ENCODE results near the gene RDH13. TPM values are rescaled to one million over a fixed set of nuclear protein-coding genes. Genes with fewer than 3 reads are reported as not detected.

The RDH13 gene
- total and polyA plus RNA-seq, 10 of the 15 experiments (the other 5 are each of a cell fraction or from before 2014, with no cell fraction given), result 1.3 to 11.6 (median 8.9) TPM

DNA sequence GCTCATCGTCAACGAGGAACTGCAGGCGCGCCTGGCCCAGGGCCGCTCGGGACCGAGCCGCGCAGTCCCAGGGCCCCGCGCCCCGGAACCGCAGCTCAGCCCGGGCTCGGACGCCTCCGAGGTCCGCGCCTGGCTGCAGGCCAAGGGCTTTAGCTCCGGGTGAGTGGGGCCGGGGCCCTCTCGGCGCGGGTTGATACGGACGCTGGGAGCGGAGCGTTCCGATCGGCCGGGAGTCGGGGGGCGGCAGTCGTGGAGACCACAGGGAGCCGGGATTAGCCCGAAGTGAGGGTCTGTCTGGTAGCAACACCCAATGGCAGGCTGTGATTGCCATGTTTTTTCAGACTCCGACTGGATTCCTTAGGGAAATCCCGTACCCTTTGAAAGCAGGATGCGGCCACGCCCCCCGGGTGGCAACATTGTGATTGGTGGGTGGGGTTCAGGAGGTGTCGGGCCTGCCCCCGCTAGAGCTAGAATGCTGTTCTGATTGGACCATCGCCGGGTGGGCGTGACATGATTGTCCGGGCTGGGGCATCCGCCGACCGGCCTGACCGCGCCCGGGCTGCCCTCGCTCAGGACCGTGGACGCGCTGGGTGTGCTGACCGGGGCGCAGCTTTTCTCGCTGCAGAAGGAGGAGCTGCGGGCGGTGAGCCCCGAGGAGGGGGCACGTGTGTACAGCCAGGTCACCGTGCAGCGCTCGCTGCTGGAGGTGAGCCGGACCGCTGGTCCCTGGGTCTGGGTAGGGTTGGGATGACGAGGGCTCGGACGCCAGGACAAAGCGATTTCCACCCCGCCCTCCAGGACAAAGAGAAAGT is 24.0 kb upstream of the RDH13 start:
- ChIA-PET CTCF (interaction anchor here (0.6 to 3.2 kb wide), 5 partner anchors 46 to 200 kb away, joined by 3 to 18 read pairs (median 11); no protein-coding TSS in a partner anchor), POLR2A (no interaction called here), SMC1A (ENCODE audit: uncharacterized antibody, unreplicated experiment) (interaction anchor here (0.6 kb wide), 1 partner anchor 23 kb away, joined by 3 read pairs; no protein-coding TSS in a partner anchor), RAD21 (ENCODE audit: unreplicated experiment) (interaction anchor here (0.5 to 1.0 kb wide), 2 partner anchors 73 to 166 kb away, joined by 3 read pairs; no protein-coding TSS in a partner anchor)
- DNase-seq (ENCODE audit: low read depth, low spot score) (no peak), ATAC-seq (peak; percentile 76), FAIRE-seq (no peak)
- intact Hi-C loops (cut with micrococcal nuclease; ENCODE audit: unreplicated experiment) (no loop called here), in situ Hi-C loops (cut with MboI) (no loop called here)
- TF ChIP-seq, protein P1, sequence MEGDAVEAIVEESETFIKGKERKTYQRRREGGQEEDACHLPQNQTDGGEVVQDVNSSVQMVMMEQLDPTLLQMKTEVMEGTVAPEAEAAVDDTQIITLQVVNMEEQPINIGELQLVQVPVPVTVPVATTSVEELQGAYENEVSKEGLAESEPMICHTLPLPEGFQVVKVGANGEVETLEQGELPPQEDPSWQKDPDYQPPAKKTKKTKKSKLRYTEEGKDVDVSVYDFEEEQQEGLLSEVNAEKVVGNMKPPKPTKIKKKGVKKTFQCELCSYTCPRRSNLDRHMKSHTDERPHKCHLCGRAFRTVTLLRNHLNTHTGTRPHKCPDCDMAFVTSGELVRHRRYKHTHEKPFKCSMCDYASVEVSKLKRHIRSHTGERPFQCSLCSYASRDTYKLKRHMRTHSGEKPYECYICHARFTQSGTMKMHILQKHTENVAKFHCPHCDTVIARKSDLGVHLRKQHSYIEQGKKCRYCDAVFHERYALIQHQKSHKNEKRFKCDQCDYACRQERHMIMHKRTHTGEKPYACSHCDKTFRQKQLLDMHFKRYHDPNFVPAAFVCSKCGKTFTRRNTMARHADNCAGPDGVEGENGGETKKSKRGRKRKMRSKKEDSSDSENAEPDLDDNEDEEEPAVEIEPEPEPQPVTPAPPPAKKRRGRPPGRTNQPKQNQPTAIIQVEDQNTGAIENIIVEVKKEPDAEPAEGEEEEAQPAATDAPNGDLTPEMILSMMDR (IDR thresholded peaks at IDR 0.05 in 2 of 3, conservative IDR thresholded peaks at IDR 0.05 in 1 of 3; ENCODE audit: control insufficient read depth in 2 of 3, extremely low read depth in 1 of 3, insufficient read depth in 1 of 3, low read depth in 3 of 3, low read length in 3 of 3), result no peak
- TF ChIP-seq NFXL1 (IDR thresholded peaks at IDR 0.05; ENCODE audit: borderline replicate concordance) (no peak), RUNX3 (IDR thresholded peaks at IDR 0.05; ENCODE audit: low read length) (no peak), SPI1 (IDR thresholded peaks at IDR 0.05; ENCODE audit: borderline replicate concordance, insufficient read depth, low read depth, low read length) (no peak), HDAC2 (IDR thresholded peaks at IDR 0.05) (no peak), POLR2A (IDR thresholded peaks at IDR 0.05; ENCODE audit: low read depth, low read length) (0 out of 2 replicates have a peak, but pooled peaks have one; percentile 15), BRCA1 (IDR thresholded peaks at IDR 0.05; ENCODE audit: low read depth, low read length) (no peak), NFYB (IDR thresholded peaks at IDR 0.05; ENCODE audit: insufficient read depth, low read depth, low read length) (0 out of 2 replicates have a peak, but pooled peaks have one; percentile 7), ZBED1 (IDR thresholded peaks at IDR 0.05; ENCODE audit: borderline replicate concordance) (no peak), ZNF274 (IDR thresholded peaks at IDR 0.05; ENCODE audit: insufficient read depth, insufficient read length) (no peak), EED (IDR thresholded peaks at IDR 0.05; ENCODE audit: low read depth) (no peak), CHD4 (IDR thresholded peaks at IDR 0.05) (no peak), EZH2 (IDR thresholded peaks at IDR 0.05; ENCODE audit: borderline replicate concordance, control insufficient read depth, low read depth, low read length) (no peak)
- TF ChIP-seq, protein P2, sequence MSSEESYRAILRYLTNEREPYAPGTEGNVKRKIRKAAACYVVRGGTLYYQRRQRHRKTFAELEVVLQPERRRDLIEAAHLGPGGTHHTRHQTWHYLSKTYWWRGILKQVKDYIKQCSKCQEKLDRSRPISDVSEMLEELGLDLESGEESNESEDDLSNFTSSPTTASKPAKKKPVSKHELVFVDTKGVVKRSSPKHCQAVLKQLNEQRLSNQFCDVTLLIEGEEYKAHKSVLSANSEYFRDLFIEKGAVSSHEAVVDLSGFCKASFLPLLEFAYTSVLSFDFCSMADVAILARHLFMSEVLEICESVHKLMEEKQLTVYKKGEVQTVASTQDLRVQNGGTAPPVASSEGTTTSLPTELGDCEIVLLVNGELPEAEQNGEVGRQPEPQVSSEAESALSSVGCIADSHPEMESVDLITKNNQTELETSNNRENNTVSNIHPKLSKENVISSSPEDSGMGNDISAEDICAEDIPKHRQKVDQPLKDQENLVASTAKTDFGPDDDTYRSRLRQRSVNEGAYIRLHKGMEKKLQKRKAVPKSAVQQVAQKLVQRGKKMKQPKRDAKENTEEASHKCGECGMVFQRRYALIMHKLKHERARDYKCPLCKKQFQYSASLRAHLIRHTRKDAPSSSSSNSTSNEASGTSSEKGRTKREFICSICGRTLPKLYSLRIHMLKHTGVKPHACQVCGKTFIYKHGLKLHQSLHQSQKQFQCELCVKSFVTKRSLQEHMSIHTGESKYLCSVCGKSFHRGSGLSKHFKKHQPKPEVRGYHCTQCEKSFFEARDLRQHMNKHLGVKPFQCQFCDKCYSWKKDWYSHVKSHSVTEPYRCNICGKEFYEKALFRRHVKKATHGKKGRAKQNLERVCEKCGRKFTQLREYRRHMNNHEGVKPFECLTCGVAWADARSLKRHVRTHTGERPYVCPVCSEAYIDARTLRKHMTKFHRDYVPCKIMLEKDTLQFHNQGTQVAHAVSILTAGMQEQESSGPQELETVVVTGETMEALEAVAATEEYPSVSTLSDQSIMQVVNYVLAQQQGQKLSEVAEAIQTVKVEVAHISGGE (CRISPR knock-in tag; IDR thresholded peaks at IDR 0.05), result no peak
- TF ChIP-seq, protein P3, sequence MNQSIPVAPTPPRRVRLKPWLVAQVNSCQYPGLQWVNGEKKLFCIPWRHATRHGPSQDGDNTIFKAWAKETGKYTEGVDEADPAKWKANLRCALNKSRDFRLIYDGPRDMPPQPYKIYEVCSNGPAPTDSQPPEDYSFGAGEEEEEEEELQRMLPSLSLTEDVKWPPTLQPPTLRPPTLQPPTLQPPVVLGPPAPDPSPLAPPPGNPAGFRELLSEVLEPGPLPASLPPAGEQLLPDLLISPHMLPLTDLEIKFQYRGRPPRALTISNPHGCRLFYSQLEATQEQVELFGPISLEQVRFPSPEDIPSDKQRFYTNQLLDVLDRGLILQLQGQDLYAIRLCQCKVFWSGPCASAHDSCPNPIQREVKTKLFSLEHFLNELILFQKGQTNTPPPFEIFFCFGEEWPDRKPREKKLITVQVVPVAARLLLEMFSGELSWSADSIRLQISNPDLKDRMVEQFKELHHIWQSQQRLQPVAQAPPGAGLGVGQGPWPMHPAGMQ (IDR thresholded peaks at IDR 0.05; ENCODE audit: borderline replicate concordance), result no peak
- H3K36me3 ChIP-seq (ENCODE audit: control insufficient read depth in 2 of 2, insufficient read depth in 2 of 2, low read length in 1 of 2), result no peaks in the 10 kb centered on the region; a peak in 2 of 4 replicates
- no peaks in the 10 kb centered on the region for H4K20me1 ChIP-seq (ENCODE audit: control insufficient read depth, insufficient read depth)
- WGBS (ENCODE audit: insufficient coverage, insufficient replicate concordance, low lambda C conversion rate, missing lambda C conversion rate), result 20% methylated on average over 74 of the region's 74 CpGs
- no peak overlapping the region for H3K27ac ChIP-seq (ENCODE audit: control insufficient read depth, insufficient read depth)
- H2AFZ ChIP-seq (ENCODE audit: control insufficient read depth, low read depth, low read length), result no peak overlapping the region
- H3K4me1 ChIP-seq (ENCODE audit: control insufficient read depth, insufficient read depth, low read length), result 0 out of 2 replicates have a peak, but pooled peaks cover 3% of the 10 kb centered on the region
- H3K4me3 ChIP-seq, result peak overlapping the region; percentile 27; the same call in 1 of the 2 replicates
- no TSS peak for BruUV-seq (replicated peaks)
- H3K9ac ChIP-seq (ENCODE audit: control insufficient read depth, insufficient read depth, low read length), result no peak overlapping the region
- peak overlapping the region; percentile 64 for H3K4me2 ChIP-seq (ENCODE audit: control insufficient read depth, insufficient read depth)
- no peaks in the 10 kb centered on the region for H3K79me2 ChIP-seq (ENCODE audit: control insufficient read depth, insufficient read depth, low read length)
- H3K27me3 ChIP-seq (replicated peaks in 1 of 2; ENCODE audit: control insufficient read depth in 2 of 2, insufficient read depth in 2 of 2, low read length in 1 of 2), result peaks cover 0 to 7% of the 10 kb centered on the region in 2 experiments; a peak in 2 of 4 replicates
- no peaks in the 10 kb centered on the region; the same call in 2 of the 3 replicates for H3K9me3 ChIP-seq (replicated peaks; ENCODE audit: control insufficient read depth, insufficient read depth, low read length)

Data from GM12878 (cell line).